HG03558 (cell line): ENCODE data around the gene PTPRD.

Experiments
- ATAC-seq: cut with Tn5 transposase; IDR thresholded peaks from one replicate; pipeline ENCODE4 v1.9.1; 2021; ENCODE audit warnings: moderate number of reproducible peaks; ENCODE audit not compliant: unreplicated experiment; ENCODE audit errors: extremely low read depth

PTPRD gene

GRCh38 chr9:10612641-10613398 lies at the start of gene PTPRD:
Gene PTPRD (minus strand): TSS chr9:10613002.
- peak; percentile 94 for ATAC-seq

GRCh38 chr9:10661994-10662393 lies 49.2 kb upstream of the PTPRD start:
- ATAC-seq: no peak

GRCh38 chr9:10661376-10661775 lies 48.6 kb upstream of the PTPRD start:
- ATAC-seq: no peak

GRCh38 chr9:10651012-10651411 lies 38.2 kb upstream of the PTPRD start:
- ATAC-seq: no peak

GRCh38 chr9:10649076-10649475 lies 36.3 kb upstream of the PTPRD start:
- ATAC-seq: no peak

- ATAC-seq: no peak
These were observed 21.0 kb upstream of the PTPRD start for GRCh38 chr9:10633785-10634184.

GRCh38 chr9:10614196-10614800 lies 1.5 kb upstream of the PTPRD start:
- ATAC-seq: no peak

GRCh38 chr9:10613419-10613818 lies 617 bp upstream of the PTPRD start:
- no peak for ATAC-seq

GRCh38 chr9:10605388-10605787 lies 7.4 kb downstream of the PTPRD start:
- ATAC-seq: no peak

GRCh38 chr9:10604927-10605326 lies 7.9 kb downstream of the PTPRD start:
- no peak for ATAC-seq

- no peak for ATAC-seq
These were observed 15.0 kb downstream of the PTPRD start for GRCh38 chr9:10597801-10598200.

- ATAC-seq: no peak
These were observed 18.3 kb downstream of the PTPRD start for GRCh38 chr9:10594482-10594881.

- no peak for ATAC-seq
These were observed 26.4 kb downstream of the PTPRD start for GRCh38 chr9:10586407-10586806.

GRCh38 chr9:10571699-10572098 lies 41.1 kb downstream of the PTPRD start:
- no peak for ATAC-seq

GRCh38 chr9:10566848-10567247 lies 46.0 kb downstream of the PTPRD start:
- ATAC-seq: no peak

- ATAC-seq: no peak
These were observed 50.0 kb downstream of the PTPRD start for GRCh38 chr9:10562581-10563343.

GRCh38 chr9:10548348-10548747 lies 64.5 kb downstream of the PTPRD start:
- no peak for ATAC-seq

- no peak for ATAC-seq
These were observed 74.7 kb downstream of the PTPRD start for GRCh38 chr9:10538073-10538472.

GRCh38 chr9:10534850-10535249 lies 78.0 kb downstream of the PTPRD start:
- ATAC-seq: no peak

- no peak for ATAC-seq
These were observed 86.8 kb downstream of the PTPRD start for GRCh38 chr9:10525972-10526371.

GRCh38 chr9:10523164-10523563 lies 89.6 kb downstream of the PTPRD start:
- no peak for ATAC-seq
